Liver (tissue), 9 donors: Measurements from ENCODE around the gene ZNF99. TPM values are rescaled to one million over a fixed set of nuclear protein-coding genes. Genes with fewer than 3 reads are reported as not detected.

ENCODE experiments used
- DNase-seq: peaks from one replicate; pipeline ENCODE4 v3.0.0-alpha.2; 2017; ENCODE audit warnings: low spot score
- H3K27ac ChIP-seq, 2 donors: one replicate each; pipeline ENCODE4 v1.7.0; 2013; ENCODE audit warnings: inconsistent platforms in 2 of 2, low read length in 2 of 2, control low read depth in 1 of 2, low read depth in 1 of 2, mild to moderate bottlenecking in 1 of 2
- H3K27me3 ChIP-seq, 4 donors: one replicate each; pipeline versions ENCODE4 v1.6.1 to v1.7.0; 2013; ENCODE audit warnings: low read length in 3 of 4, inconsistent platforms in 1 of 4, mild to moderate bottlenecking in 1 of 4, moderate library complexity in 1 of 4; ENCODE audit not compliant: control insufficient read depth in 4 of 4, insufficient read depth in 4 of 4
- H3K36me3 ChIP-seq, 4 donors: one replicate each; pipeline versions ENCODE4 v1.6.1 to v1.7.0; 2013; ENCODE audit warnings: low read length in 3 of 4, mild to moderate bottlenecking in 3 of 4, low read depth in 1 of 4, moderate library complexity in 1 of 4; ENCODE audit not compliant: control insufficient read depth in 4 of 4, insufficient read depth in 3 of 4
- H3K4me1 ChIP-seq, 4 donors: one replicate each; pipeline versions ENCODE4 v1.6.1 to v1.7.0; 2013; ENCODE audit warnings: low read length in 3 of 4, mild to moderate bottlenecking in 3 of 4, moderate library complexity in 1 of 4; ENCODE audit not compliant: control insufficient read depth in 4 of 4, insufficient read depth in 4 of 4
- H3K4me3 ChIP-seq, 3 donors: one replicate each; pipeline versions ENCODE4 v1.6.1 to v1.7.0; 2013; ENCODE audit warnings: low read length in 3 of 3, control low read depth in 1 of 3, low read depth in 1 of 3, mild to moderate bottlenecking in 1 of 3
- H3K9ac ChIP-seq, 2 donors: one replicate each; pipeline ENCODE4 v1.7.0; 2013; ENCODE audit warnings: low read length in 2 of 2, mild to moderate bottlenecking in 2 of 2, moderate library complexity in 2 of 2, control low read depth in 1 of 2, low read depth in 1 of 2
- H3K9me3 ChIP-seq, 4 donors: one replicate each; pipeline versions ENCODE4 v1.6.1 to v1.7.0; 2013; ENCODE audit warnings: low read length in 3 of 4; ENCODE audit not compliant: control insufficient read depth in 4 of 4
- CTCF ChIP-seq: fragments of 150-350 bp; IDR thresholded peaks from 2 replicates; pipeline ENCODE4 v1.5.1; 2017; ENCODE audit warnings: improper control_type of control experiment, low read depth, low read length; ENCODE audit not compliant: missing input control
- EGR1 ChIP-seq, 2 donors: IDR thresholded peaks; 2 replicates each; pipeline ENCODE4 v1.6.1; 2016 to 2018; ENCODE audit warnings: antibody characterized with exemption in 2 of 2, low read depth in 2 of 2
- FOXA1 ChIP-seq: IDR thresholded peaks from 2 replicates; pipeline ENCODE4 v1.6.1; 2016; ENCODE audit warnings: antibody characterized with exemption
- FOXA2 ChIP-seq: IDR thresholded peaks from 2 replicates; pipeline ENCODE4 v1.6.1; 2016; ENCODE audit warnings: antibody characterized with exemption
- GABPA ChIP-seq, 2 donors: IDR thresholded peaks in 1 of 2; conservative IDR thresholded peaks in 1 of 2; 2 replicates each; pipeline ENCODE4 v1.6.1; 2016; ENCODE audit warnings: antibody characterized with exemption in 2 of 2, mild to moderate bottlenecking in 1 of 2, moderate library complexity in 1 of 2
- HNF4A ChIP-seq, 2 donors: conservative IDR thresholded peaks; 2 replicates each; pipeline ENCODE4 v1.6.1; 2016; ENCODE audit warnings: antibody characterized with exemption in 2 of 2, mild to moderate bottlenecking in 2 of 2
- HNF4G ChIP-seq: IDR thresholded peaks from 2 replicates; pipeline ENCODE4 v1.6.1; 2016; ENCODE audit warnings: antibody characterized with exemption
- JUND ChIP-seq, 2 donors: IDR thresholded peaks; 2 replicates each; pipeline ENCODE4 v1.6.1; 2016; ENCODE audit warnings: antibody characterized with exemption in 2 of 2
- MAX ChIP-seq: IDR thresholded peaks from 2 replicates; pipeline ENCODE4 v1.6.1; 2016; ENCODE audit warnings: antibody characterized with exemption
- NR2F2 ChIP-seq: IDR thresholded peaks from 2 replicates; pipeline ENCODE4 v1.6.1; 2016; ENCODE audit warnings: antibody characterized with exemption
- RAD21 ChIP-seq, 2 donors: IDR thresholded peaks; 2 replicates each; pipeline ENCODE4 v1.6.1; 2016; ENCODE audit warnings: antibody characterized with exemption in 2 of 2, mild to moderate bottlenecking in 2 of 2
- REST ChIP-seq: IDR thresholded peaks from 2 replicates; pipeline ENCODE4 v1.6.1; 2016; ENCODE audit warnings: antibody characterized with exemption, mild to moderate bottlenecking
- RXRA ChIP-seq, 2 donors: IDR thresholded peaks; 2 replicates each; pipeline ENCODE4 v1.6.1; 2017 to 2018; ENCODE audit warnings: antibody characterized with exemption in 2 of 2, mild to moderate bottlenecking in 1 of 2
- TAF1 ChIP-seq: conservative IDR thresholded peaks from 2 replicates; pipeline ENCODE4 v1.6.1; 2016; ENCODE audit warnings: antibody characterized with exemption, mild to moderate bottlenecking
- ZBTB33 ChIP-seq: IDR thresholded peaks from 2 replicates; pipeline ENCODE4 v1.6.1; 2016; ENCODE audit warnings: antibody characterized with exemption
- WGBS: extraction: QIAGEN DNeasy Blood & Tissue Kit; methylation state at CpG from one replicate; pipeline ENCODE4 v1.1.7; 2013; 5-methylcytosine and 5-hydroxymethylcytosine counted together
- polyA plus RNA-seq, 2 donors: library from polyadenylated mRNA; stranded (reverse) in 1 of 2; unstranded in 1 of 2; fragments of 200-250 nt in 1 of 2; fragments of >200 nt in 1 of 2; fragmentation: Nextera tagmentation in 1 of 2; extraction: Ambion mirVana in 1 of 2; gene quantifications; one replicate each; pipeline versions ENCODE4 v1.2.1 to v1.2.3, GENCODE V29; 2013 to 2015
- total RNA-seq, 2 donors: library from RNA; depleted of rRNA; stranded (reverse); fragments of >200 nt; gene quantifications; one replicate each; pipeline ENCODE4 v1.2.3, GENCODE V29; 2014
- donor health status: healthy.
- donor health status: healthy.
- donor health status: healthy.
- donor health status: healthy.
- donor health status: healthy.

ZNF99 gene
- total and polyA plus RNA-seq, 4 donors: 0.01 to 0.09 TPM; not detected in 2

- Histone ChIP-seq H3K27ac (no peak overlapping the region), H3K4me3 (peak overlapping the region in 1 of 3 donors; percentile 32), H3K27me3 (no peaks in the 10 kb centered on the region), H3K9me3 (peaks cover 4 to 21% (median 19%) of the 10 kb centered on the region in 4 donors), H3K9ac (no peak overlapping the region), H3K36me3 (no peaks in the 10 kb centered on the region), H3K4me1 (no peaks in the 10 kb centered on the region)
- DNase-seq: no peak
- WGBS: 66% methylated on average over 4 of the region's 4 CpGs
- TF ChIP-seq TAF1 (no peak), FOXA1 (no peak), MAX (no peak), ZBTB33 (no peak), HNF4G (no peak), GABPA (IDR thresholded peaks at IDR 0.05 in 1 of 2, conservative IDR thresholded peaks at IDR 0.05 in 1 of 2) (no peak), FOXA2 (no peak), EGR1 (IDR thresholded peaks at IDR 0.05; ENCODE audit: low read depth in 2 of 2) (no peak), REST (no peak), NR2F2 (no peak), RAD21 (IDR thresholded peaks at IDR 0.05) (no peak)
Measured at GRCh38 chr19:22735911-22736645, 47.9 kb downstream of the ZNF99 start.

- Histone ChIP-seq H3K4me3 (no peak overlapping the region), H3K27ac (no peak overlapping the region), H3K9ac (no peak overlapping the region), H3K36me3 (no peaks in the 10 kb centered on the region), H3K9me3 (peaks cover 4 to 20% (median 12%) of the 10 kb centered on the region in 4 donors), H3K27me3 (no peaks in the 10 kb centered on the region), H3K4me1 (no peaks in the 10 kb centered on the region)
- TF ChIP-seq HNF4A (conservative IDR thresholded peaks at IDR 0.05) (no peak), NR2F2 (no peak), RXRA (IDR thresholded peaks at IDR 0.05) (no peak), REST (no peak), ZBTB33 (no peak), CTCF (no peak), GABPA (IDR thresholded peaks at IDR 0.05 in 1 of 2, conservative IDR thresholded peaks at IDR 0.05 in 1 of 2) (no peak), JUND (IDR thresholded peaks at IDR 0.05) (no peak), FOXA1 (no peak)
- WGBS: 78% methylated on average over 7 of the region's 7 CpGs
- DNase-seq: no peak
Measured at GRCh38 chr19:22733691-22734090, 50.3 kb downstream of the ZNF99 start.
